Umbilical cord (tissue), 2 donors: ENCODE data around the gene ACOT7. TPM values are rescaled to one million over a fixed set of nuclear protein-coding genes. Genes with fewer than 3 reads are reported as not detected.

Experiments
- DNase-seq: peaks from one replicate; pipeline ENCODE4 v3.0.0-alpha.2; 2015; ENCODE audit warnings: low spot score
- total RNA-seq: library from RNA; depleted of rRNA; stranded (reverse); fragments of >200 nt; gene quantifications from one replicate; pipeline ENCODE4 v1.2.3, GENCODE V29; 2014; ENCODE audit warnings: low replicate concordance; ENCODE audit not compliant: insufficient read depth

Gene ACOT7
- total RNA-seq, 1 donor from 2014 or later: 7.5 TPM

DNA sequence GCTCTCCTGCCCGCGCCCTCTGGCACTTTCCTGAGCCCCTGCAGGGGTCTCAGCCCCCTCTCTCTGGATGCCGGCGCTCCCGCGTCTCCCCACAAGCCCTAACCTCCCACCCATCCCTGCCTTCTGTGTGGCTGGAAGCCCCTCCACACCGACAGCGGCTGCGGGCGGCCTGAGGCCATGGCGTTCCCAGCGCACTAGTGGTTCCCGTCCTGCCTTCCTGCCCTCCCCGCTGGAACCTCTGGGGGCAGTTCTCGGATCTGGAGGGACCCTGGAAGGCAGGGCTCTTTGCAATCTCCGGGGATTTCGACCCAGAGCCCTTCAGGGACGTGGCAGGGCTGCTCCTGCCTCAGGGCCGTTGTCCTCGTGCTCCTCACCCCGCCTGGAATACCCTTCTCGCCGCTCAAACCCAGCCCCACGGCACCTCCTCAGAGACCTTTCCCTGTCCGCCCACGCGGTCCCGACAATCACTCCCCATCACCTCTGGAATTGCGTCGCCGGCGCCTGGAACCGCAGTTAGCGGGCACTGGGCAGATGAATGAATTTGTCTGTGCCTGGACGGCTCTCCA is 30.5 kb upstream of the ACOT7 start:
- no peak for DNase-seq

DNA sequence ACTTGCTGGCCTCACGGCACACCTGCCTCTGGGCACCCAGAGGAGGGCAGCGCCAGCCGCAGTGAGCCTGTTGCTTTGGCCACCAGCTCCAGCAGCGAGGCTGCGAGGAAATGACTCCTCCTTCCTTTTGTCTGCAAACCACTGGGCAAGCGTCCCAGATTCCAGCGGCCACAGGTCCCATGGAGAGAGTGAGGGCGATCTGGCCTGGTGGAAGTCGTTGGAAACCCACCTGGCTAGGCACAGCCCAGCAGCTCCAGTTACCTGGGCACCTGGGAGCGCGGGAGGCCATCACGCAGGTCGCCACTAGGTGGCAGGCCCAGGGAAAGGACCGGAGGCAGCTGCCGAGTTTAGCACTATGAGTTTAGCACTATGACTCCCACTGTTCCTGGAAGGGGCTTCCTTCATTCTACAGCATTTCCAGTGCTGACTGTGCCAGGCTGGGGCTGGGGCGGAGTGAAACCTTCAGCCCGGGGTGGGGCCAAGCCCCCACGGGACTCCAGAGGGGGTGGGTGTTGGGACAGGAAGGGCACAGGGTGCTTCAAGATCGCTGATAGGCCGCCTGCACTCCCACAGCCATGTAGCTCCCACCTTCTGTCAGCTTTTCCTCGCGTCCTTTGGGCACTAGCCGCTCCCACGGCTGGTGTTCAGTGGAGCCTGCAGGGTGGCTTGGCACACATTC is 29.9 kb upstream of the ACOT7 start:
- no peak for DNase-seq

DNA sequence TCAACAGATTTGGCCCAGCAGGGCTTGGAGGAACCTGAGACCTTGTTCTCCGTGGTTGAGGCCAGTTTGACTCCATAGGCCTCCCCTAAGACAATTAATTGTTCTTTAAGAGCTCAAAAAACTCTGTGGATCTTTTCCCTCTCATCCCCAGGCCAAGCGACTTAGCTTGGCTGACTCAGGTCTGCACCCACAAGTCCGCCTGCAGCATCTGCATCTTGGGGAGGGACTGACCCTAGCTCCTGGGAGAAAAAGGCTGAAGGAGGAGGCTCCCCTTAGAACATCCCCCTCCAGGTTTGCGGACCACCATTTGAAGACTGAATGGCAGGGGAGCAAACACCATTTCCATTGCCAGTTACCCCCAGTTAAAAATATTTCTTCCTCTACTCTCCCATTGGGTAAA is 27.7 kb upstream of the ACOT7 start:
- no peak for DNase-seq

DNA sequence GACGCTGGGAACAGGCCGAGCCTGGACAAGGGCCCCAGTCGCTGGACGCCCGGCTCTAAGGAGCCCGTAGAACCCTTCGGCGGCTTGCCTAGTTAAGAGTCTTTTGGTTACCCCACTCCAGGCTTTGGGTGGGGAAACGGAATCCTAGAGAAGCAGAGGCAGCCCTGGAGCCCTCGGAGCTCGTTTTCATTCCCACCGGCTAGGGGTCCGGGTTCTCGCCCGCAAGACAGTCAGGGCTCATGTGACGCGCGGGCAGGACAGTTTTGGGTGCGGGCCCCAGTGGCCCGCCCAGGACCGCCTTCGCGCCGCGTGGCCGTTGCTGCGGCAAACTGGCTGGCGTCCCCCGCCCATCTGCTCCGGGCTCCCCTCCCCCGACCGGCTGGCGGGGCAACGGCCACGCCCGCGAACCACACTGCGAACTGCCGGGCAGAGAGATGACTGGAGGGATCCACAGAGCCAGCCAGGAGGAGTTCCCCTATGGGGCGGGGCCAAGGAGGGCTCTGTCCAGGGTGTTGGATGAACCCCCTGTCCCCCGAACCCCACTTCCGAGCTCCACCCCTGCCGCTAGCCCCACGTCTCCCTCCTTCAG is 27.0 kb upstream of the ACOT7 start:
- DNase-seq: peak; percentile 36

DNA sequence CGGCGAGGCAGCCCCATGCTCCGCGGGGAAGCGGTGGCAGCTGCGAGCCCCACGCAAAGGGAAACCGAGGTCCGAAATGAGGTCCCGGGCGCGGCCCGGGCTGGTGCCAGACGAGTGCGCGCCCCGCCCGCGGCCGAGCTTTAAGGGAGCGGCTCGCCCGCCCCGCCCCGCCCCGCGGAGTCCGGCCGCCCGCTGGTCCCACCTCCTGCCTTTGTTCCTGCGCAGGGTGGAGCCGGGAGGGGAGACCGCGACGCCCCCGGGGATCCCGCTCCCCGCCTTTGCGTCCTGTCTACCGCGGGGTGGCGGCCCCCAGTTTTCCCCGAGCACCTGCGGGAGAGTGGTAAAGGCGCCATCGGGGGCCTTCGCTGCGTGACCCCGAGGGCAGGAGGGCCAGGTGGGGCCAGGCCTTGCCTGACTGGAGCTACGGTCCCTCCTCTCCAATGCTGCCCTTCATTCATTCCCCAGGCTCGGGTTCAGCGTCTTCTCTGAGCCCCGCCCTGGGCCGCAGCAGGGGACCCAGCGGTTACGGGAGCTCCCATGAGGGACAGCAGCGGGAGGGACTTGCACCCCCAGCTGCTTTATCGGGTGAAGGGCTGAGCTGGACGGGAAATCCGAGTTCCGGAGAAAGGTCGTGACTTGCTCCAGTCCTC is 26.4 kb upstream of the ACOT7 start, which contains the start of gene HES2:
HES2 (minus strand) TSS at position 116 of the 650 bp plus-strand sequence; CDS start at position 17, 99 bp downstream.
- no peak for DNase-seq

DNA sequence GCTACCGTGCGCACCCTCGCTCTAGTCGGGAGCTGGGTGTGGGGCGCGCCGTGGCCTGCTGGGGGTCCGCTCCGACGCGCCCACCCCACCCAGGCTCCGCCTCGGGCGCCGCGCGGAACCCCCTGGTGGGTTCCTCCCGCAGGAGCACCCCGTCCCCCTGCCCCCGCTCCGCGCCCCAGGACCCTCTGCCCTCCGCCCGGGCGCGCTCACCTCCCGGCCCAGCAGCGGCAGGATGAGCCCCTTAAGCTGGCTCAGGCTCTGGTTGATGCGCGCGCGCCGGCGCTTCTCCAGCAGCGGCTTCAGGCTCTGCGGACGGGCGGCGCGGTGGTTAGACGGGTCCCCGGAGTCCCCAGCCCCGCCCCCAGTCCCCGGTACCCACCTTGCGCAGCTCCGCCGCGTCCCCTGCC is 25.8 kb upstream of the ACOT7 start:
- no peak for DNase-seq

DNA sequence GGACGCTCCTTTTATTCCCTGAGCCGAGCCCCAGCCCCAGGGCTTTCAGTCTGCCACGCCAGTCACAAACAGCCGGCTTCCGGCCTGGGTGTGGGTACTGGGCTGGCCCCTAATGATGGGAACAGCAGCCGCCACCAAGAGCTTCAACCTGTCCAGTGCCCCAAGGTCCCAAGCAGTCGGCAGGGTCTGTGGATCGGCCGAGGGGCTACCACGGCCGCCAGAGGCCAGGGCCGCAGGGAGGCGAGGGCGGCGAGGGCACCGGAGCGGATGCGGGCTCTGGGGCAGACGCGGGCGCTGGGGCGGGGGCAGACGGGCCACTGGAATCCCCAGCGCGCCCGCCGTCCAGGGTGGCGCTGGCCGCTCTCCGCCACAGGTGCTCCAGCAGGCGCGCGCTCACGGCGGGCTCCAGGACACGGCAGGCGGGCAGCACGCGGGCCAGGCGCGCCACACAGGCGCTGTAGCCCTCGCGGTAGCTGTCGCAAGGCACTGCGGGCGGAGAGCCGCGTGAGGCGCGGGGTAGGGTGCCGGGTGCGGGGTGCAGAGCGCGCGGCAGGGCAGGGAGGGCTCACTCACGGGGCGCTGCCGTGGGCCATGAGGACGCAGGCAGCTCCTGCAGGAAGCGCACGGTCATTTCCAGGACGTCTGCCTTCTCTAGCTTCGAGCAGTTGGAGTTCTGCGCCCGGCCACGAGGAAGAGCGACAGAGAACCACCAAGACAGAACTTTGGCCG is 25.3 kb upstream of the ACOT7 start:
- DNase-seq: no peak

DNA sequence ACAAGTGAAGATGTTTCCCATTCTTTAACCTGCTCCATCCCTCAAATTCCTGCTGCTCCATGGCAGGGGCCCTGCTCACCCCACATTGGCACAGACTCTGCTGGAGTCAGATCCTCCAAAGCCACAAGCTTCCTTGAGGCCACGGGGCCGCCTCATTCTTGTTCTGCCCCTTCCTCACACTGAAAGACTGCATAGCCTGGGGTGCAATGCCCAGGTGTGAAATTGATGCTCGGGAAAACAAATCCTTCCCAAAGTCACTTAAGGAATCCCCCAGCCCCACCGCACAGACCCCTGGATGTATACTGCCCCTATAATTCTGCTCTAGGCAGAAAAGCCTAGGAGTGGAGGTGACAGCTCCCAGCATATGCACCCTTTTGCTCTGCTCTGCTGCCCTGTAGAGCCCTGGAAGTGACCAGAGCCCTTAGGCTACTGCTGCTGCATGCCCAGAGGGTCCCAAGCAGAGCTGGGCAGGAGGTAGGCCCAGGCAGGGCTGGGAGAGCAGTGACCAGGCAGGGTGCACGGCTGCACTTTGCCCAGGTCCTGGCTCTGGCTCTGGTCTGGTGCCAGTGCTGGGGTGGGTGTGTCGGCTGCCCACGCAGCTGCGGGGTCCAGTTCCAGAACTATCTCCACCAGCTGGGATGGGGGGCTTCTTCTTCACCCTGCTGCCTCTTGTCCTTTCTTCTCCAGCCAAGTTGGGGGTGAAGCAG is 24.5 kb upstream of the ACOT7 start:
- no peak for DNase-seq

DNA sequence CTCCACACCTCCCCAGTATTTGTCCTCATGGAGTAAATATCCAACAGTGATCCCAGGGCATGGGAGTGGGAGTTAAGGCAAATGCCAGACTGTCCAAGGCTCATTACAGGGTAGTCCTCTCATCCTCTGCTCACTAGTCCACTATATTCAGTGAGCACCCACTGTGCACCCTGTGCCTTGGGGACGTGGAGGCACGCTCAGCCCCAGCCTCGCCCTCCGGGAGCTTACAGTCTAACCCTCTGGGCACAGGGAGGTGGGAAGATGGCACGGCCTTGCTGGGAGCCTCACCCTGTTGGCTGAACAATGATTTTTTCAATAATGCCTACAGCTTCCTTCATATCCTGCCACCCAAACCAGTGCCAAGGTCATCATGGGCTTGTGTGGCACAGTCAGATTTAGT is 23.3 kb upstream of the ACOT7 start:
- no peak for DNase-seq

DNA sequence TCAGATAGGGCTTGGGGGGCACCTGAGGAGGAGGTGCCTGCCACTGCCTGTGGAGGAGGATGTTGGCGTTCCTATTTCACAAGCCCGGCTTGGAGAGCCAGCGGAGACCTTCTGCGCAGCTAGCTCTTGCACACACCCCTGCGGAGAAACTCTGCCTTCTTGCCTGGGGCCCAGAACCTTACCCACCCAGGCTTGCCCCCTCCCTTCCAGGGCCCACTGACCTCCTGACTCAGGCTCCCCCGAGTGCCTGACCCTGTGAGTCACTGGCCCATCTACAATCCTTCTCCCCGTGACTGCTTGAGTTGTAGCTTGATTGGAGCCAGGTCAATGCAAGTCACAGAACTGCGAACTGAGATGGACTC is 22.7 kb upstream of the ACOT7 start:
- no peak for DNase-seq

DNA sequence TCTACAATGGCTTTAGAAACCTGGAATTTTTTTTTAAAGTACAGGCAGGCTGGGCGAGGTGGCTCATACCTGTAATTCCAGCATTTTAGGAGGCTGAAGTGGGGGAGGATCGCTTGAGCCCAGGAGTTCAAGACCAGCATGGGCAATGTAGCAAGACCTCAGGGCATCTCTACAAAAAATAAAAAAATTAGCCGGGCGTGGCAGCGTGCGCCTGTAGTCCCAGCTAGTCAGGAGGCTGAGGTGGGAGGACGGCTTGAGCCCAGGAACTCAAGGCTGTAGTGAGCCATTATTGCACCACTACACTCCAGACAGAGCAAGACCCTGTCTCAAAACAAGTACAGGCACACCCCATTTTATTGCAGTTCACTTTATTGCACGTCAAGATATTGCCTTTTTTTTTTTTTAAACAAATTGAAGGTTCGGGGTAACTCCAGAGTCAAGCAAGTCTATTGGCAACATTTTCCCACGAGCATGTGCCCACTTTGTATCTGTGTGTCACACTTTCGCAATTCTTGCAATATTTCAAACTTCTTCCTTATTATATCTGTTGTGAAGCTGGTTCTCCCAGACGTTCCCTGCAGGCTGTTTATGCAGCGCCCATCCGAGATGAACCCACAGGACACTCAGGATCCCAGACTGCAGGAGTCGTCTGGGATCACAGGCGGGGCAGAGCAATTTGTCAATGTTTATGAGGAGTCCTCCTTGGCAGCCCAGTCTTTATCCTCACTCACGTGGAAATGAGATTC is 21.5 kb upstream of the ACOT7 start:
- no peak for DNase-seq

DNA sequence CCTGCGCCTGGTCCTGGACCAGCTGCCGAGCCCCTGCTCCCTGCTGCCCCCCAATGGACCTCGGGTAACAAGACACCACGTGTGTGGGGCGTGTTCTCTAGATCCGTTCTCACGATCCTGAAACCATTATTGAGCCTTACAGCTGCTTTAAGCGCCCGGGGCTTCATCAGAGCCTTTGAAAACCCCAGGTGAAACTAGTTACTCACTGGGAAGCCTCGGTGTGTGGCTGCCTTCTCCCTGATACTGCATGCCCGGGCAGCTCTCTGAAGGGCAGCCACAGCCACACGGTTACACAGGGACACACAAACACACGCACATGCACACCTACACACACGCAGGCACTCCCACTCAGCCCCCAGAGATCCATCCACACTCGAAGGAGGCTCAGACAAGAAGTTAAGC is 20.9 kb upstream of the ACOT7 start:
- DNase-seq: peak; percentile 26

DNA sequence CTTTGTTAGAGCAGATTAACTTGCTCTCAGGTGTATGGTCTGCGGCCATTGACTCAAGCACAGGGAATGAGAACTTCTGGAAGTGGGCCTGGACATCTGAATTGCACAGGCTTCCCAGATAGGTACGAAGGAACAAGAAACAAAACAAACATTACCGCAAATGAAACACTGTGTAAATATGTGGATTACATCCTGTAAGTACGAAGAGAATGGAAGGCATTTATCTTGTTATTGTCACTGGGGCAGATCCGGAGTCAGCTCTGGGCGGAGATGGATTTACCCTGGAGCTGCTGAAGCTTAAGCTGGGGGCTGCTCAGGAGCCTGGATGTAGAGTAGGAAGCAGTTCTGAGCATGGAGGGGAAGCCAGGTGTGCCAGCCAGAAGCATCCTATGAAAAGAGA is 19.3 kb upstream of the ACOT7 start:
- DNase-seq: no peak

DNA sequence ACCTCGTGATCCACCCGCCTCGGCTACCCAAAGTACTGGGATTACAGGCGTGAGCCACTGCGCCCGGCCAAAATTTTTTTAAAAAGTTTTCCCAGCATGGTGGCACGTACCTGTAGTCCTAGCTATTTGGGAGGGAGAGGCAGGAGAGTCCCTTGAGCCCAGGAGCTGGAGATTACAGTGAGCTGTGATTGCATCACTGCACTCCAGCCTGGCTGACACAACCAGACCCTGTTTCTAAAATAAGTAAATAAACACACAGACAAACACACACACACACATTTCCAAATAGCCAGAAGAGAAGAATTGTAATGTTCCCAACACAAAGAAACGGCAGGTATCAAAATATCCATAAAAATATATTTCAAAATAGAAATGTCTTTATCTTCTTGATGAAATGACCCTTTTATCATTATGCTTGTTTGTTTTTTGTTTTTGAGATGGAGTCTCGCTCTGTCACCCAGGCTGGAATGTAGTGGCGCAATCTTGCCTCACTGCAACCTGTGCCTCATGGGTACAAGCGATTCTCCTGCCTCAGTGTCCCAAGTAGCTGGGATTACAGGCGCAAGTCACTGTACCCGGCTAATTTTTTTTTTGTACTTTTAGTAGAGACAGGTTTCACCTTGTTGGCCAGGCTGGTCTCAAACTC is 16.8 kb upstream of the ACOT7 start:
- no peak for DNase-seq

DNA sequence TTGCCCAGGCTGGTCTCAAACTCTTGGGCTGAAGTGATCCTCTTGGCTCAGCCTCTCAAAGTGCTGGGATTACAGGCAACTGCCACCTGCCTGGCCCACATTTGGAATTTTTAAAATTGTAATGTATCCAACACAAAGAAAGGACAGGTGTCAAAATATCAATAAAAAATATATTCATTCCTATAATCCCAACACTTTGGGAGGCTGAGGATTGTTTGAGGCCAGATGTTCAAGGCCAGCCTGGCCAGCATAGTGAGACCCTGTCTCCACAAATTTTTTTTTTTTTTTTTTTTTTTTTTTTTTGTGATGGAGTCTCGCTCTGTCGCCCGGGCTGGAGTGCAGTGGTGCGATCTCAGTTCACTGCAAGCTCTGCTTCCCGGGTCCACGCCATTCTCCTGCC is 16.2 kb upstream of the ACOT7 start:
- no peak for DNase-seq

DNA sequence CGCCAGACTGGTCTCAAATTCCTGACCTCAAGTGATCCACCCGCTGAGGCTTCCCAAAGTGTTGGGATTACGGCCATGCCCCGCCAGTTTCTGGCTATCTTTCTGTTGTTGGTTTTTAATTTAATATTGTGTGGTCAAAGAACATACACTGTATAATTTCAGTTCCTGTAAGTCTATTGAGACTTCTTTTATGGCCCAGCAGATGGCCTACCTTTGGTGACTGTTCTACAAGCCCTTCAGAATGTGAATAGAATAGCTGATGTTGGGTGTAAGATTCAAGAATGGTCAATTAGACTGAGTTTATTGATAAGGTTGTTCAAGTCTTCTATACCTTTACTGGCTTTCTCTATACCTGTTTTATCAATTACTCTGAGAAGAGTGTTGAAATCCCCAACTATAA is 15.5 kb upstream of the ACOT7 start:
- DNase-seq: no peak

DNA sequence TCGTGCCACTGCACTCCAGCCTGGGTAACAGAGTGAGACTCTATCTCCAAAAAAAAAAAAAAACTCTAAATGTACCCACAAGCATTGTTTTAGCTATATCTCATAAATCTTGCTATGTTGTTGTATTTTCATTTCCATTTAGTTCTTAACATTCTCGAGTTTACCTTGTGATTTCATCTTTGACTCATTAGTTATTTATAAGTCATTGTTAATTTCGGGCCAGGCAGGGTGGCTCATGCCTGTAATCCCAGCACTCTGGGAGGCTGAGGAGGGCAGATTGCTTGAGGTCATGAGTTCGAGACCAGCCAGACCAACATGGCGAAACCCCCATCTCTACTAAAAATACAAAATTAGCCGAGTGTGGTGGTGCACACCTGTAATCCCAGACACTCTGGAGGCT is 14.5 kb upstream of the ACOT7 start:
- no peak for DNase-seq

DNA sequence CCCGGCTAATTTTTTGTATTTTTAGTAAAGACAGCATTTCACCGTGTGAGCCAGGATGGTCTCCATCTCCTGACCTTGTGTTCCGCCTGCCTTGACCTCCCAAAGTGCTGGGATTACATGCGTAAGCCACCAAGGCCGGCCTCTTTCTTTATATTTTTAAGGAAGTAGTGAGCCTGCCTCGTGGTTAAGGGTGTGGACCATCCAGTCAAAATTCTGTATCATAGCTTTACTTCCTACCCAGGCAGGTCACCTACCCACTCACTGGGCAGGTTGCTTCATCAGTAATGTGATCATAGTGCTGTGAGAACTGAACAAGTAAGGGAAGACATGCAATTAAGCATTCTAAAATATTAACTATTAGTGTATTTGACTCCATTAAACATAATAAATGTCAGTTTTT is 8.1 kb upstream of the ACOT7 start:
- DNase-seq: no peak

DNA sequence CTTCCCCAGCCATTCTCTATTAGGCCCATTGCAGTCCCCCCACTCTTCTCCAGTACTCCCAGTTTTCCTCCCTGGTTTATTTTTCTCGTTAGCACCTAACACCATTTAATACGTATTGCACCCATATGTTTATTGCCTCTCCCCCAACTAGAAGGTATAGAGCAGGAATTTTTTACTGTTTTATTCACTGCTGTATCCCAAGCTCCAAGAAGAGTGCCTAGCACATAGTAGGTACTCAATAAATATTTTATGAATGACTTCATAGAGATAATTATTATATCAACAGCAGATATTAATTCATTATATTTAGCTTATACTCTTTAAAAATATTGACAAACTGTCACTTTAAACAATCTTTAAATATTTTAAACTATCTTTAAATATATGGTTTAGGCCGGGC is 5.7 kb upstream of the ACOT7 start:
- DNase-seq: no peak

DNA sequence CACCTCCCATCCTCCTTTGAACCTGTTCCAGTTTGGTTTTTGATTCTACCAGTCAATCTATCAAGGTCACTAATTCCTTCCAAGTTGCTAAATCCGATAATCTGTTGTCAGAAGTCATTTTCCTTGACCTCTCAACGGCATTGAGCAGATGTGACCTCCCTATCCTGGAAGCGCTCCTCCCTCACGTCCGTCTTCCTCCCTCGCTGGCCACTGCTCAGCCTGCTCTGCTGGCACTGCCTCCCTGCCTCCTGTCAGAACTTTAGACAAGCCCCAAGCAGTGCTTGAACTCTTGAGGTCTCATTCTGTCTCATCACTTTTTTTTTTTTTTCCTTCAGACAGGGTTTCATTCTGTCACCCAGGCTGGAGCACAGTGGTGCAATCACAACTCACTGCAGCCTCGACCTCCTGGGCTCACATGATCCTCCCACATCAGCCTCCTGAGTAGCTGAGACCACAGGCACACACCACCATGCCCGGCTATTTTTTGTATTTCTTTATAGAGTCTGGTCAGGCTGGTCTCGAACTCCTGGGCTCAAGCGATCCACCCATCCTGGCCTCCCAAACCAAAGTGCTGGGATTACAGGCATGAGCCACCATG is 4.4 kb upstream of the ACOT7 start:
- no peak for DNase-seq
